ENCODE measurements around the gene TFPI. TPM values are rescaled to one million over a fixed set of nuclear protein-coding genes. Genes with fewer than 3 reads are reported as not detected.

Gene TFPI
- total and polyA plus RNA-seq, 9 donors, result 23.3 to 98.0 (median 48.8) TPM

DNA sequence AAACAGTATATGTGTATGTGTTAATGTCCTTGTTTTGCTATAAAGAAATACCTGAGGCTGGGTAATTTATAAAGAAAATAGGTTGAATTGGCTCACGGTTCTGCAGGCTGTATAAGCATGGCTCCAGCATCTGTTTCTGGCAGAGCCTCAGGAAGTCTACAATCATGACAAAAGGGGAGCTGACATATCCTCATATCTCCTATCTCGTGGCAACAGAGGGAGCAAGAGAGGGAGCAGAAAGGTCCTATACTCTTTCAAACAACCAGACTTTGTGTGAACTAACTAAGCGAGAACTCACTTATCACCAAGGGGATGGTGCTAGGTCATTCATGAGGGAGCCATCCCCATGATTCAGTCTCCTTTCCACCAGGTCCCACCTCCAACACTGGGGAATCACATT is 119.2 kb downstream of the TFPI start:
- DNase-seq, result no peak
- 82 to 95% (median 89%) methylated on average over 3 of the region's 3 CpGs for WGBS, 3 donors
- Histone ChIP-seq H3K36me3 (no peaks in the 10 kb centered on the region), H3K4me3 (no peak overlapping the region), H3K9me3 (no peaks in the 10 kb centered on the region), H3K27me3 (no peaks in the 10 kb centered on the region), H3K4me1 (ENCODE audit: insufficient read depth) (peaks cover 5% of the 10 kb centered on the region), H3K27ac (no peak overlapping the region)
- intact Hi-C loops (cut with DNase I), result no loop called here
- TF ChIP-seq POLR2A (IDR thresholded peaks at IDR 0.05), result no peak
- no peak for TF ChIP-seq EP300 (IDR thresholded peaks at IDR 0.05)
- TF ChIP-seq, protein P1, sequence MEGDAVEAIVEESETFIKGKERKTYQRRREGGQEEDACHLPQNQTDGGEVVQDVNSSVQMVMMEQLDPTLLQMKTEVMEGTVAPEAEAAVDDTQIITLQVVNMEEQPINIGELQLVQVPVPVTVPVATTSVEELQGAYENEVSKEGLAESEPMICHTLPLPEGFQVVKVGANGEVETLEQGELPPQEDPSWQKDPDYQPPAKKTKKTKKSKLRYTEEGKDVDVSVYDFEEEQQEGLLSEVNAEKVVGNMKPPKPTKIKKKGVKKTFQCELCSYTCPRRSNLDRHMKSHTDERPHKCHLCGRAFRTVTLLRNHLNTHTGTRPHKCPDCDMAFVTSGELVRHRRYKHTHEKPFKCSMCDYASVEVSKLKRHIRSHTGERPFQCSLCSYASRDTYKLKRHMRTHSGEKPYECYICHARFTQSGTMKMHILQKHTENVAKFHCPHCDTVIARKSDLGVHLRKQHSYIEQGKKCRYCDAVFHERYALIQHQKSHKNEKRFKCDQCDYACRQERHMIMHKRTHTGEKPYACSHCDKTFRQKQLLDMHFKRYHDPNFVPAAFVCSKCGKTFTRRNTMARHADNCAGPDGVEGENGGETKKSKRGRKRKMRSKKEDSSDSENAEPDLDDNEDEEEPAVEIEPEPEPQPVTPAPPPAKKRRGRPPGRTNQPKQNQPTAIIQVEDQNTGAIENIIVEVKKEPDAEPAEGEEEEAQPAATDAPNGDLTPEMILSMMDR (IDR thresholded peaks at IDR 0.05), result no peak

DNA sequence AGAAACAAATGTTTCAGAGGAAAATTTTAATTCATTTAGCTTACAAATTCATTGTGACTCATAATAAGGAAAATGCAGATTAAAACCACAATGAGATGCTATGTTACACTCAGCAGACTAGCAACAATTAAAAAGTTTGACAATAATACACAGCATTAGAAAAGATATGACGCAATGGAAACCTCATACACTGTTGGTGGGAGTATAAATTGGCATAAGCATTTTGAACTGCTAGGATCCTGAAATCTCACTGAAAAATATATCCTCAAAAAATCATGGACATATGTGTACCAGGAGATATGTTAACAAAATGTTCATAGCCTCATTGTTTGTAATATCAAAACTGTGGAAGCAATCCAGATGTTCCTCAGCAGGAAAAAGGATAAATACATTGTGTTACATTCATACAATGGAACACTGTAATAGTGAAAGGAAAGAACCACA is 119.9 kb downstream of the TFPI start:
- no peaks in the 10 kb centered on the region for H3K36me3 ChIP-seq
- no peak for DNase-seq
- H3K27ac ChIP-seq, result no peak overlapping the region
- H3K4me3 ChIP-seq, result no peak overlapping the region
- TF ChIP-seq EP300 (IDR thresholded peaks at IDR 0.05) (no peak), POLR2A (IDR thresholded peaks at IDR 0.05) (no peak)
- TF ChIP-seq, protein P1 (IDR thresholded peaks at IDR 0.05), result no peak
- intact Hi-C loops (cut with DNase I), result no loop called here
- 37 to 43% (median 38%) methylated on average over 1 of the region's 1 CpG for WGBS, 3 donors
- peaks cover 5% of the 10 kb centered on the region for H3K4me1 ChIP-seq (ENCODE audit: insufficient read depth)
- no peaks in the 10 kb centered on the region for H3K27me3 ChIP-seq
- no peaks in the 10 kb centered on the region for H3K9me3 ChIP-seq

DNA sequence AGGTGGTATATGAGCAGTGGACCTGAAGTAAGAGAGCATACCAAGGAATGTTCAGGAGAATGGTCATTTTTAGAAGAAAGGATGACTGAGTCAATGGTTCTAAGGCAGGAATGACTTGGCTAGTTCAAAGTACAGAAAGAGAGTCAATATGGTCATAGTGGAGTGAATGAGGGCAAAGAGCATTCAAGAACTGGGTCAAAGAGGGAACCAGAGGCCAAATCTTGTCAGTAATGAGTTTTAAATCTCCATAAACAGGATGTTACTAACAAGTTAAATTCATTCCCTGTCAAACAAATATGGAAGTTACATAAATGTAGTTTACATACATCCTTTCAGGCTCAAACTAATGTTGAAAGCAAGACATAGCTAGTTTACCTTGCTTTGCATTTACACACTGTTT is 122.3 kb downstream of the TFPI start:
- Histone ChIP-seq H3K27me3 (no peaks in the 10 kb centered on the region), H3K27ac (no peak overlapping the region), H3K9me3 (no peaks in the 10 kb centered on the region), H3K36me3 (no peaks in the 10 kb centered on the region), H3K4me3 (no peak overlapping the region), H3K4me1 (ENCODE audit: insufficient read depth) (no peaks in the 10 kb centered on the region)
- TF ChIP-seq, protein P1 (IDR thresholded peaks at IDR 0.05), result no peak
- DNase-seq, result no peak
- intact Hi-C loops (cut with DNase I), result no loop called here

DNA sequence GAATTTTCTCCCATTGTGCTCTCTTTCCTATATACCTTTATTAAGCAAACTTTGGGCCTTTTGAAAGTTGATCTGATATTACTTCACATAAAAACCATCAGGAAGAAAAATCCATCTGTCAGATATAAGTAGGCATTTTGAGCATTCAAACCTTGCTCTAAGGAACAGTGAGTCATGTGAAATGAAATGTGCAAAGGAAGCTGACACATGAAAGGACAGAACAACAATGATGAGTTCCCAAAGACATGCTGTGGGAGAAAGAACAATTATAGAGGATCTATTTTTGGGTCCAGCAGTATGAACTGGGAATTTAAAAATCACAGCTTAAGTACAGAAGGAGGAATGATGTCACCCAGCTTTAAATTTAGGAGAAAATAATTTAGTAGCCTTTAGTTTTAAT is 124.2 kb downstream of the TFPI start:
- Histone ChIP-seq H3K27me3 (no peaks in the 10 kb centered on the region), H3K36me3 (no peaks in the 10 kb centered on the region), H3K4me3 (no peak overlapping the region), H3K4me1 (ENCODE audit: insufficient read depth) (no peaks in the 10 kb centered on the region), H3K9me3 (no peaks in the 10 kb centered on the region), H3K27ac (no peak overlapping the region)
- TF ChIP-seq EP300 (IDR thresholded peaks at IDR 0.05) (no peak), POLR2A (IDR thresholded peaks at IDR 0.05) (no peak)
- TF ChIP-seq, protein P1 (IDR thresholded peaks at IDR 0.05), result no peak
- intact Hi-C loops (cut with DNase I), result no loop called here
- DNase-seq, result no peak

DNA sequence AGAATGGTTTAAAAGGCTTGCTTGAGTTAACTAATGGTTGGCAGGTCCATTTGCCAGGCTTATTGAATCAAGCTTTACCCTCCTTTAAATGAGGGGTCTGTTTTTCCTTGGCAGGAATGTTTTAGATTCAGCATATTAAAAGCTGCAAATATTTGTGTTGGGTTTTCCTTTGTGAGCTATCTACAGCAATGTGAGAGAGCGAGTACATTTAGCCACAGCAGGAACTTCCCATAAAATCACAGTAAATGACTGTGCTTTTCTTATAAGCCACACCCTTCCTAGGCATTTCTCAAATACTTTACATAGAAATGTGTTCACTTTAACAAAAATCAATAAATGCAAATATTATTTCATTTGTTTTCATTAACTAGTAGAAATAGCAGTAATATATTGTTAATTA is 130.1 kb downstream of the TFPI start:
- whole genome bisulfite sequencing, 3 donors, result 69 to 78% (median 70%) methylated on average over 1 of the region's 1 CpG
- intact Hi-C loops (cut with DNase I), result no loop called here
- Histone ChIP-seq H3K9me3 (no peaks in the 10 kb centered on the region), H3K27me3 (no peaks in the 10 kb centered on the region), H3K27ac (no peak overlapping the region), H3K4me3 (no peak overlapping the region), H3K36me3 (no peaks in the 10 kb centered on the region), H3K4me1 (ENCODE audit: insufficient read depth) (peaks cover 1% of the 10 kb centered on the region)
- TF ChIP-seq, protein P1 (IDR thresholded peaks at IDR 0.05), result no peak
- TF ChIP-seq EP300 (IDR thresholded peaks at IDR 0.05) (no peak), POLR2A (IDR thresholded peaks at IDR 0.05) (no peak)
- no peak for DNase-seq
